22Rv1 (cell line): ENCODE measurements around the gene SERP2.

ENCODE experiments used
- ZFX ChIP-seq: fragments of 450-650 bp; IDR thresholded peaks from 2 replicates; pipeline ENCODE4 v1.6.1; 2017; ENCODE audit warnings: antibody characterized with exemption, borderline replicate concordance
- TF ChIP-seq, protein P1 (sequence below): fragments of 450-650 bp; IDR thresholded peaks from 2 replicates; pipeline ENCODE4 v1.5.1; 2017; ENCODE audit warnings: mild to moderate bottlenecking

DNA sequence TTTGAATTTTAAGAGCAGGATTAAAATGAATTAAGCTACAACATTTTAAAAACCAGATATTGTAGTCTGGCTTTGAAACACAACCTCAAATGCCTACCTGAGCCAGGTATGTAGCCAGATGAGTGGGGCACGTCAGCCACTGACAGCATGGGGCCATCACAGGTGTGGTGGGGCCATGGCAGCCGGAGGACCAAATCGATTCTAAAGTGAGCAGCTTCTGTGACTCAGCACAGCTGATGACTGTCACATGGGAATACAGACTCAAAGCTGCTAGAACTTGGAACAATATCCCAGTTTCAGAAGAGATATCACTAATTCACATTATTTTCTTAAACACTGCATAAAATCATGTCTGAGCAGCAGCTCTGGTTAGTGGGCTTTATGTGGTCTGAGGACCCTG is 52.8 kb downstream of the SERP2 start:
- TF ChIP-seq, protein P1, sequence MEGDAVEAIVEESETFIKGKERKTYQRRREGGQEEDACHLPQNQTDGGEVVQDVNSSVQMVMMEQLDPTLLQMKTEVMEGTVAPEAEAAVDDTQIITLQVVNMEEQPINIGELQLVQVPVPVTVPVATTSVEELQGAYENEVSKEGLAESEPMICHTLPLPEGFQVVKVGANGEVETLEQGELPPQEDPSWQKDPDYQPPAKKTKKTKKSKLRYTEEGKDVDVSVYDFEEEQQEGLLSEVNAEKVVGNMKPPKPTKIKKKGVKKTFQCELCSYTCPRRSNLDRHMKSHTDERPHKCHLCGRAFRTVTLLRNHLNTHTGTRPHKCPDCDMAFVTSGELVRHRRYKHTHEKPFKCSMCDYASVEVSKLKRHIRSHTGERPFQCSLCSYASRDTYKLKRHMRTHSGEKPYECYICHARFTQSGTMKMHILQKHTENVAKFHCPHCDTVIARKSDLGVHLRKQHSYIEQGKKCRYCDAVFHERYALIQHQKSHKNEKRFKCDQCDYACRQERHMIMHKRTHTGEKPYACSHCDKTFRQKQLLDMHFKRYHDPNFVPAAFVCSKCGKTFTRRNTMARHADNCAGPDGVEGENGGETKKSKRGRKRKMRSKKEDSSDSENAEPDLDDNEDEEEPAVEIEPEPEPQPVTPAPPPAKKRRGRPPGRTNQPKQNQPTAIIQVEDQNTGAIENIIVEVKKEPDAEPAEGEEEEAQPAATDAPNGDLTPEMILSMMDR: no peak
- no peak for TF ChIP-seq ZFX
